GM19463 (cell line): Measurements from ENCODE around the gene PPM1H.
"Not testable (repeated sequence)": the region's sequence is repeated elsewhere in the genome, so short reads cannot be mapped to it uniquely, and the experiment has no call there.

Source experiments
- ATAC-seq: cut with Tn5 transposase; IDR thresholded peaks from one replicate; pipeline ENCODE4 v1.9.1; 2021; ENCODE audit warnings: mild to moderate bottlenecking, moderate library complexity; ENCODE audit not compliant: unreplicated experiment

Gene PPM1H

DNA sequence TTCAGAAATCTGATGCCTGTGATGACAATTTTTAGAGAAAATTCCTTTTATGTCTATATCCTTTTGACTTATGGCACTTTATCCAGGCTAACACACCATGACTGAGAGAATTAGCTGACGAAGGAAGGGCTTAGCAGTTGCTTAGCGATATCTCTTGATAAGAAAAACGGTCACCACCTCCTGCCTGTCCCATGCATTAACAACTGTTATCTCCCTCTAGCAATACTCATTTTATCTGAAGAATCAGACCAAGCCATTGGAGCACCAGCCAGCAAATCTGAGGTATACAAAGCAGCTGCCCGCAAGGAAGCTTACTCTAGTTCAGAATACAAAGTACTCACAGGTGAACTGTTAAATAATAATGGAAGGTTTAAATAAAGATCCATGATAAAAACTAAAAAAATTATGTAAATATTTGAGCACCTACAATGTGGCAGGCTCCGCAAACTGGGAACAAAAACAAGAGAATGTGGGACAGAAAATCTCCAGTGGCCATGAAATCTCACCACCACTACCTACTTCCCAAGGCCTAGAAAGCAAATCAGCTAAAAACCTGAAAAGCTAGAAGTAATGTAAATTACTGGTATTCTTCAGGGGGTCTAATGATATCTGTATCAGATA, 24.3 kb downstream of the PPM1H start:
- no peak for ATAC-seq

DNA sequence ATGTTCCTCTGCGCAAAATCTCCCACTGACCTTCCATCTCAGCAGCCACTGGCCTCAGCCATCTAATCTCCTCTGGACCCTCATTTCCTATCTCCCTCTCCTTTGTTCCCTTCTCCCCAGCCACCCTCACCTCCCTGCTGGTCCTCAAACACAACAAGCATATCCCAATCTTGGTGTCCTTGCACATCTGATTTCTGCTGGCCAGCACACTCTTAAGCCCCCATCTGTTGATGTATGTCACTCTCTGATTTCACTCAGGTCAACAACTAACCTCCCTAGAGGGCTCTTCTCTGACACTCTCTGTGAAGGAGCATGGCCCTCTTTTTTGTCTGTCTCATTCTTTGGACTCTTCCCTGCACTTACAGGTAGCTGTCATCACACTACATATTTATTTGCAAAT, 25.6 kb downstream of the PPM1H start:
- ATAC-seq: no peak

DNA sequence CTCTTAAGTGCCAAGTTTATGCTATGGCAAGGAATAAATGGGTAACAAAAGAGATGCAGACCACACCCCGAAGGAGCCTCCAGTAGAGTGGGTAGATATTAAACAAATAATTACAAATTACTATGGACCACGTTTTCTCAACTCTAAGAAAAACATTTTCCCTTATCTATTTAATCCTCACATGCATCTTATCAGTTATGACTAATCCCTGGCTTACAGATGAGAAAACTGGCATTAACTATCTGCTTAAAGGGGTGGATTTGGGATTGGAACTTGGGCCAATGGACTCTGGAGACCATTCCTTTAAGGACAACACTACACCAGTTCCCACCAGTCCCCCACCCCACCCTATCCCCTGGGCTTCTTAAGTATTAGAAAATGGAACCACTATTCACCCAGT, 26.3 kb downstream of the PPM1H start:
- no peak for ATAC-seq

DNA sequence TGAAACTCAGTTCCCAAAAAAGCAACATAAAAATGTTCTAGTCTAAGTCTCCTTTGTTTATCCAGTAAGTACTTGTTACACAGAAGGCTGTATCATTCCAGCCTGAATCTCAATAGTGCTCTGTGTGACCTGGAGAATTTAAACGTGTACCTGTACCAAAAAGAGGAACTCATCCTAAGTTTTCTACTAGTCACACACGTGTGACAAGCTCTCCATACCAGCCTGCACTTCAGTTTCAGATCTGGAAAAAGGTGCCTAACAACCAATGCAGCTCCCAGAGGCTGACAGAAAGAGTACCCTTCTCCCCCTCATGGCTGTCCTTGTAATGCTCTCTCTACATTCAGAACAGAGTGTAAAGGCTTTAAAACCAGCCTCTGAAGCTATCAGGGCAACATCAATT, 27.4 kb downstream of the PPM1H start:
- no peak for ATAC-seq

DNA sequence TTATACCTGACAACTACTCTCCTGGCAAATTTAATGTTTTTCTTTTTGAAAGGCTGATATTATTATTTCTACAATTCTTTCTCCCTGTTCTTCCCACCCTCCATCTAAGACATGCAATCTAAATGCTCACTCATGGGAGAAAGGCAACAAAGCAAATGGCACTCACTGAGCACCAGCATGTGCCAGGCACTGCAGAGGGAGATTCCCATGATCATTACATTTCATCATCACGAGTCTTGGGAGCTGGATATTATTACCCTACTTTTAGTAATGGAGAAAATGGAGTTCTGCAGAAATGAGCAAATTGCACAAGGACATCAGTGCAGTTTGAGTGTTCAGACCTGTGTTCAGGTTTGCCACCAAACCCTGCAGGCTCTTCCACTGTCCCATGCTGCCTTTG, 27.9 kb downstream of the PPM1H start:
- no peak for ATAC-seq

DNA sequence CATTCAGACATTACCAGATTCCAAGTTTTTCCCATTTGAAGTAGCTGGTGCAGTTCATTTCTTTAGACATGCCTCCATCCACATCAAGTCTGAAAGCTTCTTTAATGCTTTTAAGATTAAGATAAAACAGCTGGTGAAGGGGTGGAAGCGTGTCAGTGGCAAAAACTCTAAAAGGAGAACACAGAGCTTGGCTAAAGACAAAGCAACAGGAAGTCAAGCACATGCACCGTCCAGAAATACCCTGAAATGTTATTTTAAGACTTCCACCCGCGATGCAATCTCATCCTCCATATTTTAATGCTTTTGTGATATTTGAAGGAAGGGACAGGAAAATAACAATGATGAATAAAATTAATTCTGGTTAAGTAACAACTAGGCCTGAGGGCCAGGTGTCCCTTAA, 31.8 kb downstream of the PPM1H start:
- no peak for ATAC-seq

DNA sequence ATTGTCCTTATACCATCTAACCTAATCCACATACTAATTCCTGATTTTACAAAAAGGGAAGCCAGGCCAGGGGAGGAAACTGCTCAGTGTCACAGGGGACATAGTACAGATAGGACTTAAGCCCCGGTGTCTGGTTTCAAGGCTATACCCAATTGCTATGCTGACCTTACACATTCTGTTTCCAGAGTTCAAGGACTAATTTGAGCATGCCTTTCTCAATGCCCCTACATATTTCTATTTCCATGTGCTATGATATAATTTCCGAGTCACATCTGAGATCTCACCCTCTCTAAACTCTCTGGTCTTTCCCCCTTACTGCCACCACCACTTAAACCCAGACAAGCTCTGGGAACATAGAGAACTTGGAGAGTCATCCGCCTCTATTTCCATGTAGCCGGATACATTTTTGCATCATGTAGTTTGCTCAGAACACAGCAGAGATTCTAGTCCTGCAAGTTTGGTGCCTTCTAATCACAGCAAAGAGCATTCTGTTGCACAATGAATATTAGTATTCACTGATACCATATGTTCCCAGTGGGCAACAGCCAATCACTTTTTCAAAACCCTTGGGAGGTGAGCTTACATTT, 34.2 kb downstream of the PPM1H start:
- no peak for ATAC-seq

DNA sequence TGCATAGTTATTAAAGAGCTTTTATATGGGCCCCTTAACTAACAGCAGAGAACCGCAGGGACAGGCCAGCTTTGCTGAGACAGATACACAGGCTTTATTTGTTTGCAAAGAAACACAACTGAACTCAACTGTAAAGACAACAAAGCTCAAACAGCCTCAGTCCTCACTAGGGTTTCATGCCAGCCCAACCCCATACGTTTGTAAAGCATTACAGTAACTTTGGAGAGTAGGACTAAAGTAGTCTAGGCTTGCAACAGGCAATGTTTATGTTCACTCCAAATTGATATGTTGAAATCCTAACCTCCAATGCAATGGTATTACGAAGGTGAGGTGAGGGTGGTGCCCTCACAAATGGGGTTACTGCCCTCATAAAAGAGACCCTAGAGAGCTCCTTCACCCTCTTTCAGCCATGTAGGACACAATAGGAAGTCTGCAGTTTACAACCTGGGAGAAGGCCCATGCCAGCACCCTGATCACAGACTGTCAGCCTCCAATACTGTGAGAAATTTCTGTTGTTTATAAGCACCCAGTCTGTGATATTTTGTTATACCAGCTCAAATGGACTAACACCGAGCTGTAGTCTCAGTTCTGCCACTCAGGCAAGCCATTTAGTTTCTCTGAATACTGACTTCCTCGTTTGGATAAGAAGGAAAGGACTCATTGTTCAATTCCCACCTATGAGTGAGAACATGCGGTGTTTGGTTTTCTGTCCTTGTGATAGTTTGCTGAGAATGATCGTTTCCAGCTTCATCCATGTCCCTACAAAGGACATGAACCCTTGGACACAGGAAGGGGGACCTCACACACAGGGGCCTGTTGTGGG, 35.2 kb downstream of the PPM1H start:
- ATAC-seq: no peak

DNA sequence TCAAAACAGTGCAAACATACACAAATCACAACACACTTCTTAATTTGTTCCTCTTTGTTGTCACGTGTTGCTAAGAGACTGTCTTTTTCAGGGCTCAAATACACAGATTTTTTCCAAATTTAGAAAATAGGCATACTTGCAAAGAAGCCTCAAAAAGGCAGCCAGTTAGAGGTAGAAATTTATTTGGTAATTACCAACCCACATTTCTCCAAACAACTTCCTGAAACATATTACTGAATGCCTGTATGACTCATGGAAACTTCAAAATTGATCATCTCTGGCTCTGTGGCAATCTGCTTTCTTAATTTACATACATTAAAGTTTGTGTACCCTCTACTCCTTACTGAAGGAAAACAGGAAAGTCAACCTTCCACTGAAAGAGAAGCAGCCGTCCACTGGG, 36.4 kb downstream of the PPM1H start:
- ATAC-seq: no peak

DNA sequence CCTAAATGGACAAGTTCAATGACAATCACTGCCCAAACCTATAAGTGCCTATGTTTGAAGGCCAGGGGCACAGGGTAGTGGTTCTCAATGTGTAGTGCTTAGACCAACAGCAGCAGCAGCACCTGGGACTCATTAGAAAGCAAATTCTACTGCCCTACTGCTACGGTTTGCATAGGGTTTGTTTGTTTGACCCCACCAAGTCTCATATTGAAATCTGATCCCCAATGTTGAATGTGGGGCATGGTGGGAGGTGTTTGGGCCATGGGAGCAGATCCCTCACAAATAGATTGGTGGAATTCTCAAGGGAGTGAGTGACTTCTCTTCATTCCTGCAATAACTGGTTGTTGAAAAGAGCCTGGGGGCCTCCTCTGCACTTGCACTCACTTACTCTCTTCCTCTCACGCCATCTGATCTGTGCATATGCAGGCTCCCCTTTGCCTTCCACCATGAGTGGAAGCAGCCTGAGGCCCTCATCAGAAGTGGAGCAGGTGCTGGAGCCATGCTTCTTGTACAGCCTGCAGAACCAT, 39.5 kb downstream of the PPM1H start:
- ATAC-seq: no peak

DNA sequence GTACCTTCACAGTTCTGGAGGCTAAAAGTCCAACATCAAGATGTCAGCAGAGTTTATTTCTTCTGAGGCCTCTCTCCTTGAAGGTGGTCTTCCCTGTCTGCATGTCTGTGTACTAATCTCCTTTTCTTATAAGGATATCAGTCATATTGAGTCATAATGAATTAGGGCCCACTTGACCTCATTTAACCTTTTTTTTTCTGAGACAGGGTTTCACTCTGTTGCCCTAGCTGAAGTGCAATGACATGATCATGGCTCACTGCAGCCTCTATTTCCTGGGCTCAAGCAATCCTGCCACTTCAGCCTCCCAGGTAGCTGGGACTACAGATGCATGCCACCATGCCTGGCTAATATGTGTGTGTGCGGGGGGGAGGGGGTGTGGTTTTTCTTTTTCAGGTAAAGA, 41.7 kb downstream of the PPM1H start:
- ATAC-seq: no peak

DNA sequence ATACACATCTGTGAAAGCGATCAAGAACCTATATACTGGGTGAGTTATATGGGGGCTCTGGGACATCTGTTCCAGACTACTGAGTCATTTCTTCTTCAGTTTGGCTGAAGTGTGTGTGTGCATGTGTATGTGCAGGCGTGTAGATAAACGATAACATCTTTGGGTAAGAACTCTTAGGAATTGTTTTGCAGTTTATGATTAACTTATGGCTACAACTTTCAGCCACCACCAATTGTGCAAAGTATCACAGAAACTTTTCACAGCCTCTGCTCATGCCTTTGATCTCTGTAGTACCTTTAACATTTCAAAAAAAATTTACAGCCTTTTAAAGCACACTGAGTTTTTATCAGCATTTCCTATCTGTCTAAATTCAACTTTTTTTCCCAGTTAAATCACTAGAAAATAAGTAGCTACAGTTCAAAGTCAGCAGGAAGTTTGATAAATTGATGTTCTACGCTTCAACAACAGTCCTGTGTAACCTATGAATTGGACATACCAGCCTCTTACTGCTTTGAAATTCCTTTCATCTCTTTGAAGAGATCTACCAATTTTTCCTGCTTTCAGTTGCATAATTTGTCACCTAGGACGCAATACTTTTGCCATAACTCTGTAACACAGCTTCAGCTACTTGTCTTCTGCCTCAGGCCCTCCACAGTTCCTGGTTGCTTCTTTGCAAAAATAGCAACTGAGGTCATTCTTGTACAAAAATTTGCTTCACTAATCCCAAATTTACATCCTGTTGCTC, 43.0 kb downstream of the PPM1H start:
- ATAC-seq: no peak

DNA sequence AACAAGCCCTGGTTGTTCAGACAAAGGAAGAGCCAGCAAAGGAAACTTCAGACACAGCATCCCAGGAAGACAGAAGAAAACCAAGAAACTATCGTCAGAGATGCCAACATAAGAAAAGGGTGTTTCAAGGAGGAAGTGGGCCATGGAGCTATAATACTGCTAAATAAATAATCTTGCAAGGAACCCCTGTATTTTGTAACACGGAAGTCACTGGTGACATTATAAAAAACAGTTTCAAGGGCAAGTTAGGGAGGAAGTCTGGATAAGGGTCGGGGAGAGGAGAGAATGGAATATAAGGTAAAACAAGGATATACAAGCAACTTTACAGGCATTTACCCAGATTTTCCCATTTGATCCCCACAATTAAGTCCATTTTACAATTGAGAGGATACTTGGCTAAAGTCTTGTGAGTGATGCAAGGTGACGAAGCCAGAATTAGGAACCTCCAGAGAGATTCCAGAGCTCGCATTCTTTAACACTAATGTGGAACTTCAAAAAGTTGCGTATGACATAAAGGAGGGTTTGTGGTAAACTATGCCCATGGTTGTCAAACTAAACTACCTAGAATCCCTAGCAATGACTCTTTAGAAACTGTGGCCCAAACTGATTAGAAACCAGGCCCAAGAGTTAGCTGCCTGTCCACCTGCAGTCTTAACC, 46.4 kb downstream of the PPM1H start:
- no peak for ATAC-seq

DNA sequence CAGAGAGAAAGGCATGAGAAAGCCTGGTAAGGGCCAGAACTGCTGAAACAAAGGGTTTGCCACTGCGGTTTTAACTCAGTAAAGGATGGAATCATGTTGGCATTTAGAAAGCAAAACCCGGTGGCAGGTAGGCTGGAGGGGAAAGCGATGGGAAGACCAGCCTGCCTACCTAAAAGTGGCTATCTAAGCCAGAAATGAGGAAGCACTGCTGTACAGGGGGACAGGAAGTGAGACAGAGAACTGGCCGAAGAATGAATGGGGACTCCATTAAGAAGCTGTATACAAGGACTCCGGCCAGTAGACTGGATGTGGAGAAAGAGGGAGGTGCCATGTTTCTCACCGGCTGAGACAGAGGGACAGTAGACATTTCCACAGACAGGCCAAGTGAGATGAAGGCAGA, 48.2 kb downstream of the PPM1H start:
- no peak for ATAC-seq

DNA sequence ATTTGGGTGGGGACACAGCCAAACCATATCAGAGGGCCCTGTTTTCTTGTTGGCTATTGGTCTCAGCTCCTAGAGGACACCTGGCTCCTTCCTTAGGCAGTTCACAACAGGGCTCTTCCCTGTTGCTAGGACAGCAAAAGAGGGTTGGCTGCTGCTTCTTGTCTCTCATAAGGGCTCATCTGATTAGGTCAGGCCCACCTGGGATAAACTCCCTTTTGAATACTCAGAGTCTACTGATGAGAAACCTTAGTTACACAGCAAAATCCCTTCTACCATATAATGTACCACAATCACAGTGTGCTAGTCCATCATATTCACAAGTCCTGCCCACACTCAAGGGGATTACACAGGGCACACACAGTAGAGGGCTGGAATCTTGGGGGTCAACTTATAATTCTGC, 49.7 kb downstream of the PPM1H start:
- no peak for ATAC-seq

DNA sequence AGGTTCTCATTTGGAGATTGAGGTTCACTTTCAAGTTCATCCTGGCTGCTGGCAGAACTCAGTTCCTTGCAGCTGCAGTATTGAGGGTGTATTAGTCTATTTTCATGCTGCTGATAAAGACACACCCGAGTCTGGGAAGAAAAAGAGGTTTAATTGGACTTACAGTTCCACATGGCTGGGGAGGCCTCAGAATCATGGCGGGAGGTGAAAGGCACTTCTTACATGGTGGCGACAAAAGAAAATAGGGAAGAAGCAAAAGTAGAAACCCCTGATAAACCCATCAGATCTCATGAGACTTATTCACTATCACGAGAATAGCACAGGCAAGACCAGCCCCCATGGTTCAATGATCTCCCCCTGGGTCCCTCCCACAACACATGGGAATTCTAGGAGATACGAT, 50.1 kb downstream of the PPM1H start:
- not testable (repeated sequence) for ATAC-seq

DNA sequence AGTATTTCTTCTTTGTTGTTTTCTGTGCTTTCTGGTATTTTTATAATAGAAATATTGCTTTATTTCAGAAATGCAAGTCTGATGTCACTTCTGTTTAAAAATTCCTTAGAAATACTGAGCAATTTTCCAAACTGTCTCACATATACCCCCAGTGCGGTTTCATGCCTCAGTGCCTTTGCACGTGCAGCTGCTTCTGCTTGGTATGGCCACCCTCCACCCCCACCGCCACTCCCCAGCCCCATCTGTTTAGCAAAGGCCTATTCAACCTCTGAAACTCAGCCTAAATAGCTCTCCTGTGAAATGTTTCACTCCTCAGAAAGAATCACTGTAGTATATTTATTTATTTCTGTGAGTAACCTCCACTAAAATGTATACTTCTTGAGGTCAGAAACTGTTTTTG, 52.3 kb downstream of the PPM1H start:
- peak; percentile 33 for ATAC-seq

DNA sequence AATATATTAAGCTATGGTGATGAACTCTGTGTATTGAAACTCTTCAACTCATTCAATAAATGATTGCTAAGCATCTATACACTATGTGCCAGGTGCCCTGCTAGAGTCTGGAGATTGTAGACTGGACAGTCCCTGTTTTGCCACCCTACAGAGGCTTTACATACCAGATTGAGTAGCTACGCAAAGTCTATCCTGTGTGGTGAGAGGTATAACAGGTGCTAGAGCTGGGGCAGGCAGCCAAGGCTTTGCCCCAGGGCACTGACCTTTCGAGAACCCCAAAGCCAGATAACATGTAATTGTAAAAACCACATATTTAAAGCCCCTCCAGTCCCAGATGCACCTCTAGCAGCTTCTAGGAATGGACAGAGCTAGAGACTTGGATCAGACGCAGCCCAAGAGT, 52.8 kb downstream of the PPM1H start:
- peak; percentile 49 for ATAC-seq

DNA sequence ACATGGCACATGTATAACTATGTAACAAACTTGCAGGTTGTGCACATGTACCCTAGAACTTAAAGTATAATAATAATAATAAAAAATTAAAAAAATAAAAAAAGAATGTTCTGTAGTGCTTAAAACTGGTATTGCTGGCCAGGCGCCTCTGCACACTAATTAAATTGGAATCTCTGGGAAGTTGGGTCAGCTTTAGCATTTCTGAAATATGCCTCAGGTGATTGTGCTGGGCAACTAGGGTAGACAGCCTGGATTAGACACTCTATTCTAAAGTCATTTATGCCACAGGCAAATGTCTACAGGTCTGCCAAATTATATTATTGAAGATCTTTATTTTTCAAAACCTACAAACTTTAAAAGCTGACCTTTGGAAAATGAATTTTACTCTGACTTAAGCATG, 55.3 kb downstream of the PPM1H start:
- no peak for ATAC-seq

DNA sequence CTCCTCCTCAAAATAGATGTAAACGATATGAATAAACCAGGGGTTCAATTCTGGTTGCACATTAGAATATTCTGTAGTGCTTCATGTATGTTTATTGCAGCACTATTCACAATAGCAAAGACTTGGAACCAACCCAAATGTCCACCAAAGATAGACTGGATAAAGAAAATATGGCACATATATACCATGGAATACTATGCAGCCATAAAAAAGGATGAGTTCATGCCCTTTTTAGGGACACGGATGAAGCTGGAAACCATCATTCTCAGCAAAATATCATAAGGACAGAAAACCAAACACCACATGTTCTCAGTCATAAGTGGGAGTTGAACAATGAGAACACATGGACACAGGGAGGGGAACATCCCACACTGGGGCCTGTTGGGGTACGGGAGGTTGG, 55.7 kb downstream of the PPM1H start:
- ATAC-seq: not testable (repeated sequence)

DNA sequence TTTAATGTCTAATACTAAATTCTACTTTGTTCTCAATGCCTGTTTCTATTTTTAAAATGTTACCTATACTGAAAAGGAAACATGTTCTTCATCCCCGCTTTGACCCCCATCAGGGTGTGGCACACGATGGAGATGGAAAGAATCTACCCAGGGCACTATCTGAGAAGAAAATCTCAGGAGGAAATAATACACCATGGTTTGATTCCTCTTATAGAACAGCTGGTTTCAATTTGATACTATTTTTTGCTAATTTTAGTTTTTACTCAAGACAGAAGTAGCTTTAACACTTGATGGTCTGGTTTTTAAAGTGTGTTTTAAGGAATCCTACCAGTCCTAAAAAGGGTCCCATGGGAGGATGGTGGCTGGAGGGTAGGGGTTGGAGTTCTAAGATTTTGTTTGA, 56.7 kb downstream of the PPM1H start:
- ATAC-seq: no peak
